Subcutaneous adipose tissue (tissue), 4 donors: ENCODE results near the gene ZNF48. TPM values are rescaled to one million over a fixed set of nuclear protein-coding genes. Genes with fewer than 3 reads are reported as not detected.

Source experiments
- CTCF ChIP-seq: fragments of 450-650 bp; IDR thresholded peaks from one replicate; pipeline ENCODE4 v1.5.1; 2016; ENCODE audit warnings: low read depth, mild to moderate bottlenecking, control low read depth, antibody characterized with exemption, moderate library complexity
- small RNA-seq: library from RNA; depleted of rRNA; stranded (forward); fragments of <200 nt; gene quantifications from one replicate; pipeline ENCODE3, GENCODE V24; 2016
- total RNA-seq, 4 donors: library from RNA; depleted of rRNA; stranded (reverse); fragments of >200 nt; gene quantifications; one replicate each; pipeline ENCODE4 v1.1.0, GENCODE V29; 2016

The ZNF48 gene
- total RNA-seq, 4 donors from 2014 or later, result 2.1 to 5.7 (median 2.7) TPM

GRCh38 chr16:30444231-30445148 lies 49.3 kb downstream of the ZNF48 start:
- no peak for TF ChIP-seq CTCF

- no peak for TF ChIP-seq CTCF
These were observed 49.9 kb downstream of the ZNF48 start for GRCh38 chr16:30445149-30445407.

GRCh38 chr16:30445408-30446202 lies 50.4 kb downstream of the ZNF48 start, which contains the start of gene SEPHS2:
SEPHS2 (minus strand) TSS chr16:30445874; CDS start chr16:30445727, 147 bp downstream.
- TF ChIP-seq CTCF, result no peak

GRCh38 chr16:30446203-30446595 lies 51.0 kb downstream of the ZNF48 start:
- no peak for TF ChIP-seq CTCF

GRCh38 chr16:30447512-30448226 lies 52.4 kb downstream of the ZNF48 start:
- TF ChIP-seq CTCF, result no peak

GRCh38 chr16:30449116-30449435 lies 53.9 kb downstream of the ZNF48 start:
- no peak for TF ChIP-seq CTCF

Small RNA genes lying within 50 kb of the gene (small RNA-seq; reads per million reads assigned to genes)
- 0.97 reads per million for gene RF00406

Other genes with a start within 250 kb of the ZNF48 start
- 10 to 100 TPM; 17.5 to 72.6 (median 40.5) TPM for gene CORO1A, start 211.8 kb upstream of the ZNF48 start, total RNA-seq
- 100 to 1,000 TPM; 150 to 399 (median 240) TPM for gene BOLA2B, start 201.8 kb upstream of the ZNF48 start, total RNA-seq
- 10 to 100 TPM; 16.6 to 68.9 (median 29.6) TPM for gene SLX1A, start 201.5 kb upstream of the ZNF48 start, total RNA-seq
- gene SULT1A3, start 196.2 kb upstream of the ZNF48 start, total RNA-seq, result 10 to 100 TPM in 2 of 4 donors, 1 to 10 TPM in 2; 5.1 to 22.5 (median 14.6) TPM
- gene NPIPB13, start 146.9 kb upstream of the ZNF48 start, total RNA-seq, result 10 to 100 TPM in 1 of 4 donors, 1 to 10 TPM in 3; 2.4 to 10.9 (median 5.7) TPM
- gene CD2BP2, start 40.1 kb upstream of the ZNF48 start, total RNA-seq, result 10 to 100 TPM; 17.4 to 36.4 (median 30.5) TPM
- 10 to 100 TPM; 16.8 to 44.6 (median 18.8) TPM for gene TBC1D10B, start 24.9 kb upstream of the ZNF48 start, total RNA-seq
- not detected for gene MYL11, start 20.6 kb upstream of the ZNF48 start, total RNA-seq
- 1 to 10 TPM in 3 of 4 donors, under 1 TPM in 1; 0.33 to 4.4 (median 1.8) TPM for gene SEPTIN1, start 12.9 kb upstream of the ZNF48 start, total RNA-seq
- 10 to 100 TPM in 3 of 4 donors, 1 to 10 TPM in 1; 8.2 to 18.6 (median 14.2) TPM for gene ZNF771, start 12.2 kb downstream of the ZNF48 start, total RNA-seq
- gene DCTPP1, start 34.6 kb downstream of the ZNF48 start, total RNA-seq, result 10 to 100 TPM in 3 of 4 donors, 1 to 10 TPM in 1; 8.8 to 20.1 (median 15.2) TPM
- gene SEPHS2, start 50.5 kb downstream of the ZNF48 start, total RNA-seq, result 10 to 100 TPM; 27.7 to 42.3 (median 29.4) TPM
- gene ITGAL, start 77.3 kb downstream of the ZNF48 start, total RNA-seq, result 10 to 100 TPM in 1 of 4 donors, 1 to 10 TPM in 3; 1.3 to 16.5 (median 4.1) TPM
- 10 to 100 TPM; 11.7 to 43.9 (median 19.2) TPM for gene ZNF768, start 131.1 kb downstream of the ZNF48 start, total RNA-seq
- gene ZNF747, start 139.4 kb downstream of the ZNF48 start, total RNA-seq, result 10 to 100 TPM in 2 of 4 donors, 1 to 10 TPM in 2; 7.8 to 12.1 (median 10.1) TPM
- 10 to 100 TPM in 1 of 4 donors, 1 to 10 TPM in 3; 3.6 to 11.3 (median 4.9) TPM for gene ZNF764, start 163.0 kb downstream of the ZNF48 start, total RNA-seq
- gene ZNF688, start 176.3 kb downstream of the ZNF48 start, total RNA-seq, result 10 to 100 TPM; 15.1 to 24.7 (median 17.0) TPM
- gene ZNF785, start 190.3 kb downstream of the ZNF48 start, total RNA-seq, result 1 to 10 TPM; 2.9 to 8.4 (median 6.6) TPM
- gene ZNF689, start 215.0 kb downstream of the ZNF48 start, total RNA-seq, result 1 to 10 TPM; 5.3 to 9.8 (median 7.4) TPM